ENCODE results near the gene SLMAP.

The SLMAP gene

GRCh38 chr3:57942388-57942787 lies 186.3 kb downstream of the SLMAP start:
- no peak for DNase-seq (ENCODE audit: low read depth, low spot score)

DNA sequence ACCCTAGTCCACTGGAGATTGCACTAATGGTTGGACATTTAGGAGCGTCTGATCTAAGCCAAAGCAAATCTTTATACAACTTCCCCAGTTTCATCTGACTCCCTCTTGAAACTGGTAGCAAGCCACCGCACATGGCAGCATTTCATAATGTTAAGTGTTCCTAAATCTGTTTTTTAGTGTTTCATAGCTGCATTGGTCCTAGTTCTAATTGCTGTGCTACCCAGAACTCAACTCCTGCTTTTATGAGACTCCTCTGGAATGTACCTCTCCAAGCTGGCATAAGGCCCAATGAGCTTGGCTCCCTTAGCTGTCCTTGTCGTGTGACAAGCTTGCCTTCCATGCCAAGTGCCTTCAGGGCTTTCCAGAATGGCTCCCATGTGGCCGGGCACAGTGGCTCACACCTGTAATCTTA lies 186.8 kb downstream of the SLMAP start:
- no peak for DNase-seq (ENCODE audit: low read depth, low spot score)

- no peak for DNase-seq (ENCODE audit: low read depth, low spot score)
Measured at GRCh38 chr3:57943525-57944495, 187.7 kb downstream of the SLMAP start.

- DNase-seq (ENCODE audit: low read depth, low spot score) = no peak
Measured at GRCh38 chr3:57946970-57947381, 190.9 kb downstream of the SLMAP start.

DNA sequence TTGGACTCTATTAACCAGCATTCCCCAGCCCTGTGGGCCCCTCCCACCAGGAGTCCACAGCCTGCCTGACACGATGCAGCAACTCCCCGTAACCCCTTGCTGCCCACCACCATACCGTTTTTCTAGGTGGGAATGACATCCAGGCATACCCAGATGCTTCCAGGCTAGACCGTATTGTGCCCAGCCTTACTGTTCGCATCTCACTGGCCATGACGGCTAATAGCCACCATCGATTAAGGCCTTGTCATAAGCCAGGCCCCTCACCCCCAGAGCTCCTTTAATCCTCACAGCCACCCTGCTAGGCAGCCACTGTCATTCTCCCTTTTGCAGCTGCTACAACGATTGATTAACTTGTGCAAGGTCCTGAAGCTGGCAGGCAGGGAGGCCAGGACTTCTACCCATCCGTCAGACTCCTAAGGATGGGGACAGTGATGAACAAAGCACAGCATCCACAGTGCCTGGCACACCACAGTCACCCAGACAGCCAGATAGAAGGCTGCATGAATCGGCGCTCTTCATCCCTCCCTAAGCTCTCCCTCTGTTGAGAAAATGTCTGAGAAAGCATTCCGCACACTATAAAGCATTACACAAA lies 192.1 kb downstream of the SLMAP start:
- no peak for DNase-seq (ENCODE audit: low read depth, low spot score)

- DNase-seq (ENCODE audit: low read depth, low spot score) = no peak
Measured at GRCh38 chr3:57948781-57949242, 192.7 kb downstream of the SLMAP start.

DNA sequence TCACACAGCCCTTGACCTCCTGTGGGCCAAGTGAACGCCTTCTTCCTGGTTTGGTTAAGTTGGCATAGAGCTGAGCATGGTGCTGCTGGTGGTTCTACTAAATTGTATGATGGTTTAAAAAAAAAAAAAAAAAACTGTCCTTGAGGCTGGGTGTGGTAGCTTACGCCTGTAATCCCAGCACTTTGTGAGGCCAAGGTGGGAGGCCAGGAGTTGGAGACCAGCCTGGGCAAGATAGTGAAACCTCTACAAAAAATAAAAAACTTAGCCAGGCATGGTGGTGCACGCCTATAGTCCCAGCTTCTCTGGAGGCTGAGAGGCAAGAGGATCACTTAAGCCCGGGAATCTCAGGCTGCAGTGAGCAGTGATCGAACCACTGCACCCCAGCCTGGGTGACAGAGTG lies 193.2 kb downstream of the SLMAP start:
- DNase-seq (ENCODE audit: low read depth, low spot score) = no peak

DNA sequence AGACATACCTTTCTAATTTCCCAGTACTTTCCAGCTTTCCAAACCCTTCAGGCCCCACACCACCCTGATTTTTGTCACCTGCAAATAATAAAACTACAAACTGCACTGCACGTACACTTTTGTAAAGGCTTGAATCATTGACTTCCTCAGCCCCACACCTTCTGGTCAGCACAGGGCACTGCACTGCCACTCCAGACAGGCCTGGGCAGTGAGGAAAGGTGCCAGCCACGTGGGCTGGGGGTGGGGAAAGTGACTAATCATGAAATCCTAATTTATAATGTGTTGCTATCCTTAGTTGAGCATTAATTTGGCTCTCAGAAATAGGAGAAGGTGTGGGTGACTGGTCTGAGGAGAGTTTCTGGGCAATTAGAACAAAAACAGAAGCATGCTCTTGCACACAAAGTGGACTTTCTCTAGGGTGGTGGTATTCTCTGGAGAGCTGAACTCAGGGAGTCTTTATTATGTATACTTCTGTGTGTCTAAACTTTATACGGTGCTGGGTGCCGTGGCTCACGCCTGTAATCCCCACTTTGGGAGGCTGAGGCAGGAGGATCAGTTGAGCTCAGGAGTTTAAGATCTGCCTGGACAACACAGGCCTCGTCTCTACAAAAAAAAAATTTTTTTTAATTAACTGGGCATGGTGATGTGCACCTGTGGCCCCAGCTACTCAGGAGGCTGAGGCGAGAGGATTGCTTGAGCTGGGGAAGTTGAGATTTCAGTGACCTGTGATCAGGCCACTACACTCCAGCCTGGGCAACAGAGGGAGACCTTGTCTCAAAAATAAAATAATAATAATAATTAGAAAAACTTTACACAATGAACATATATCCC lies 193.9 kb downstream of the SLMAP start:
- DNase-seq (ENCODE audit: low read depth, low spot score) = no peak

DNA sequence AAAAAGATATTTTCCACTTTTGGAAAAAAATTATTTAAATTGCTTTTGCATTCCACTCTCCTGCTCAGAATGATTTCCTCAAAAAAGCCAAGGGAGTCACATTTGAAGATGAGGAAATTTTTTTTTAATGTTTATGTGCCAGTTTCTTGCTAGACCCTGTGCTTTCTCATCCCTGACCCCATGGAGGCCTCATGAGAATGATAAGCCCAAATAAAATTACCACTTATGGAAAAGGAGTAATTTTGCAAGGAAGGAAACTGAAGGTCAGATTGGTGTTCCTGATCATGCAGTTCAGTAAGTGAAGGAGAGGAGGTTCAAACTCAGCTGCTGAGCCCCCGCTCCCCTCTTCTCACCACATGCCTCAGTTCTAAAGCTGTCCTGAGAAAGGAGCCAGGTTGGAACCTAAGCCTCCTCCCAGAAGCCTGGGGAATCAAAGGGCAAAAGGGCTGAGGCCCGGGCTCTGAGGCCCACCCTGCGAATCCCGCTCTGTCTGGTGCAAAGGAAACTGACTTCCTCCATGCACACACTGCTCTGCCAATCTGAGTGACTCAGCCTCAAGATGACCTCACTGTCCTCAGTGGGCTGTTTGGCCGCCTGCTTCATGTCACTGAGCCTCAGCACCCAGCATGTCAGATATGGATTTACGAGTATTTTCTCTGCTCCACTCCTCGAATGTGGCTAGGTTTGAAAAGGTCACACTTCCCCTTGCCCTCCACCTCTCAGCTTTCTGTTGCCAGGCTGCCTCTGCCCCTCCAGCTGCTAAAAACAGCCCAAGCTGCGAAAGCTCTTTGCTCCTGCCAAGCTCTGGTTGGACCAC lies 195.2 kb downstream of the SLMAP start:
- no peak for DNase-seq (ENCODE audit: low read depth, low spot score)

DNA sequence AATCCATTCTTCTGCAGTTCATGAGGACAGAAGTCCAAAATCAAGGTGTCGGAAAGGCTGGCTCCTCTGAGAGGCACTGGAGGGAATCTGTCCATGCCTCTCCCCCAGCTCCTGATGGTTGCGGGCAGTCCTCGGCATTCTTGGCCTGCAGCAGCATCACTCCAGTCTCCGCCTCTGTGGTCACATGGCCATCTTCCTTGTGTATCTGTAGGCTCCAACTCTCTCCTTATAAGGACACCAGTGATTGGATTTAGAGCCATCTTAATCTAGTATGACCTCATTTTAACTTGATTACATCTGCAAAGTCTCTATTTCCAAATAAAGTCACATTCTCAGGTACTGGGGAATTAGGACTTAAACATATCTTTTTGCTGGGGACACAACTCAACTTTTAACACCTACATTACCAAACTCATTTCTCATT lies 196.1 kb downstream of the SLMAP start:
- DNase-seq (ENCODE audit: low read depth, low spot score) = no peak

- no peak for DNase-seq (ENCODE audit: low read depth, low spot score)
Measured at GRCh38 chr3:57952651-57953050, 196.5 kb downstream of the SLMAP start.

DNA sequence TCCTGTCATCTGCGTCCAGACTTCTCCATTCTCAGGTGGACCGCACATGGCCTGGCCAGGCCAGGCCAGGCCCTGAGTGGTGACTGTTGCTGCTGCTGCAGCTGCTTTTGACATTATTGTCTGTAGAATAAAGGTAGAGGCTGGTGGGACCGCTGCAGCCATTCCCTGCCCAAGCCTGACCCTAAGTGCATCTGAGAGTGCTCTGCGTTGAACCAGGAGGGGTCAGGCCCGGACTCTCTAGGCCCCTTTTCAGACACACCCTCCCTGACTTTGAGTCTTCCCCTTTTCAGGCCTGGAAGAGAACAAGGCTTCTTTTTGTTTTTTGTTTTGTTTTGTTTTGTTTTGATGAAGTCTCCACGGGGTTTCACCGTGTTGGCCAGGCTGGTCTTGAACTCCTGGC lies 197.5 kb downstream of the SLMAP start:
- DNase-seq (ENCODE audit: low read depth, low spot score) = no peak

GRCh38 chr3:57956119-57956832 lies 200.2 kb downstream of the SLMAP start:
- no peak for DNase-seq (ENCODE audit: low read depth, low spot score)

- DNase-seq (ENCODE audit: low read depth, low spot score) = no peak
Measured at GRCh38 chr3:57956833-57957174, 200.7 kb downstream of the SLMAP start.

DNA sequence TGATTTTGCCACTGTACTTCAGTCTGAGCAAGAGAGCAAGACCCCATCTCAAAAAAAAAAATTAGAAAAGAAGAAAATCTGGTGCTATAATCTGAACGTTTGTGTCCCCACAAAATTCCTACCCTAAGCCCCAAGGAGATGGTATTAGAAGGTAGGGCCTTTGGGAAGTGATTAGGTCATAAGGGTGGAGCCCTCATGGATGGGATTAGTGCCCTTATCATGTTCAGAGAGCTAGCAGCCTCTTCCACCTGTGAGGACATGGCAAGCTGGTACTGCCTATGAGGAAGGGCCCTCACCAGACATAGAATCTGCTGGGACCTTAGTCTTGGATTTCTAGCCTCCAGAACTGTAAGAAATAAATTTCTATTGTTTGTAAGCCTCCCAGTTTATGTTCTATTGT lies 201.7 kb downstream of the SLMAP start:
- DNase-seq (ENCODE audit: low read depth, low spot score) = no peak

DNA sequence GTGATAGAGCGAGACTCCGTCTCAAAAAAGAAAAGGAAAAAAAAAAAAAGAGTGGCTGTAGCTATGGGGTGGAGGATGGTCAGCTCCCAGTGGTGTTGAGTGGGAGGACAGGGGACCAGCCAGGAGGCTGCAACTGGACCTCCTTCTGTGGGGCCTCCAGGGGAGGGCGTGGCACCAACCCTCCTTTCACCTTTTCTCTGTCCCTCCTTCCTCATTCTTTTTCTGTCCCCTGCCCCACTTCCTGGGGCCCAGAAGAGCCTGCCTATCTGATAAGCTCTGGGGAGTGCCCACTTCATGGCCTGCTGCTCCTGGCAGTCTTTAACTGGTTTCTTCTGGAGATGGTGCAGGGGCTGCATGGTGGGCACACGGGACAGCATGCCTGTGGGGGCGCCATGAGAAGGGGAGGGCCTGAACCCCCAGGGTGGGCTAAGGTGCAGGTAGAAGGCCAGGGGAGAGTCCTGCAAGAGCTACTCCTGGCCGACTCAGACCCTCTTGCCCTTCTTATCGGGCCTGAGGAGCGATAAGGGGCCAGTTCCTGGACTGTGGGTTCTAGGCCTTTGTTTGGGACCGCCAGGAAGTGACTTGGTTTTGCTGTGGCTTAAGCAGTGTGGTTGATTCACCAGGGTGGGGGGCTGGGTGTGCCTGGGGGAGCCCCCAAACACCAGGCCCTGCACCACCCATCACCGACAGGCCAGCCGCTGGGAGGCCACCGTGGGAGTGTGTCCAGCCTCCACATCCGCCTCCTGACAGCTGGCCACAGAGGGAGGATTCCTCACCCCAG lies 202.7 kb downstream of the SLMAP start:
- no peak for DNase-seq (ENCODE audit: low read depth, low spot score)

DNA sequence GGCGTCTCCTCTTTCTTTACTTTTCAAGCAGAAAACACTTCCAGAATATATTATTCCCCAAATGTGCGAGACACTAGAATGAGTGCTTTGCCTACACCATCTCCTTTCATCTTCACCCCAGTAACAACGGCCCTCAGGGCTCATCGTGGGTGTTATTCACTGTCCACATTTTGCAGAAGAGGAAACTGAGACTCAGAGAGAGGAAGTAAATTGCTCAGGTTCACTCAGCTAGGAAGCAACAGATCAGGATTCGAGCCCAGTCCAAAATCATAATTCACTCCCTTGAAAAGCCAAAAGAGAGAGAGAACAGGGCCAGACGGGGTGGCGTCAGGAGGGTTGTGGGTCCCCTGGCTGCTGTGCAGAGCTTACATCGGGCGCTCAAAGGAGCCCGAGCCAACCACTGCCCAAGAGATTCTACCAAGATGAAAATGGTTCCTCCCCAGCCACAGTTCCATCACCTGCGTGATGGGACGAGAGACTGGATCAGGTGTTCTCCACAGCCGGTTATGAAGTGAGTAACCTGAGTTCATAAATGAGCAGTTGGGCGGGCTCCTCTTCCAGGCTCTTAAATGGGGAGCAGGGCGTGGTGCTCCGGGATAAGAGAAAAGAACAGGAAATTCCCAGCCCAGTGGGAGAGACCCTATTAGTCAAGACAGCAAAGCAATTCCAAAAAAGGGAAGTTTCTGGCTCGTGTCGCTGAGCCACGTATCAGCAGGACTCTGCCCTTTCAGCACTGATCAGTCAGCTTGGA lies 203.5 kb downstream of the SLMAP start:
- DNase-seq (ENCODE audit: low read depth, low spot score) = no peak

DNA sequence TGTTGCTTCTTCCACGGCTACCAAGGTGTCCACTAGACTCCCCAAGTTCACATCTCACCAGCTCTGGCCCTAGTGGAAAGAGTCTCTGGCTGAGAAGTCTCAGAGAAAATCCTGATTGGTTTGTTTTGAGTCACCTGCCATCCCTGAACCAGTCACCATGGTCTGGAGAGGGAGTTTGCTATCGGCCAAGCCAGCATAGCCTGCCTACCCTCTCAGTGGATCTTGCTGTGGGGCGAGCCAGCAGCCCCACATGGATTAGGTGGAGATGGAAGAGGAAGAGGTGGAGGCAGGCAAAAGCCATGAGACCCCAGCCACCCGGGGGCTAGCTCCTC lies 204.0 kb downstream of the SLMAP start:
- no peak for DNase-seq (ENCODE audit: low read depth, low spot score)

DNA sequence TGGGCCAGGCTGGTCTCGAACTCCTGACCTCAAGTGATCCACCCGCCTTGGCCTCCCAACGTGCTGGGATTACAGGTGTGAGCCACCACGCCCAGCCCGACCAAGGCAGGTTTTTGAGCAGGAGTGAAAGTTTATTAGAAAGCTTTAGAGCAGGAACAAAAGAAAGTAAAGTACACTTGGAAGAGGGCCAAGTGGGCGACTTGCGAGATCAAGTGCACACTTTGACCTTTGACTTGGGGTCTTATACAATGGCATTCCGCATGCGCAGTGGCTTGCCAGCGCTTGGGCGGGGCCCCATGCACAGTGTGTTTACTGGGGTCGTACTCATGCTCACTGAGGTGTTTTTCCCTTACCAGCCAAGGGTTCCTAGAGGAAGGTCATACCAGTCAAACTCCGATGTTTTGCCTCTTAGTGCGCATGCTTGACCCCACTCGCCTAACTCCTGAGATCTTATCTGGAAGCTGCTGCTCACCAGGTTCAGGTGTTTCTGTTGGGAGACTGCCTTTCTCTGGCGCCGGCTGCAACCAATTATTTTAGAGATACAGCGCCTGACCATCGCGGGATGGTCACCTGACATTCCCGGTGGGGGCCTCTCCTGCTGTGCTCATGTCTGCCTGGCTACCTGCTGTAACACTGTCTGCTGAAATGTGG lies 205.2 kb downstream of the SLMAP start:
- no peak for DNase-seq (ENCODE audit: low read depth, low spot score)

Measured in activated naive CD8-positive, alpha-beta T cell treated with anti-CD3 and anti-CD28 coated beads, Interleukin-2, amount 50 U/mL, for 16 hours (primary cell).